DOHH2 (cell line): ENCODE data around the gene USP6NL.

ENCODE experiments used
- H3F3A ChIP-seq: fragments of 200-600 bp; sonication (generic), shearing (Covaris generic); 2 replicates; pipeline ENCODE4 v1.6.0; 2016; ENCODE audit warnings: antibody characterized with exemption, mild to moderate bottlenecking; ENCODE audit not compliant: control insufficient read depth, insufficient read depth
- H3K27ac ChIP-seq: fragments of 200-600 bp; sonication (generic); 2 replicates; pipeline ENCODE4 v1.5.1; 2014; ENCODE audit warnings: low read depth, mild to moderate bottlenecking, low read length, moderate library complexity
- H3K27me3 ChIP-seq: fragments of 200-600 bp; sonication (generic); 2 replicates; pipeline ENCODE4 v1.6.1; 2014; ENCODE audit warnings: mild to moderate bottlenecking, low read length, mixed read lengths; ENCODE audit not compliant: control insufficient read depth
- H3K36me3 ChIP-seq: fragments of 200-600 bp; sonication (generic); 2 replicates; pipeline ENCODE4 v1.6.1; 2014; ENCODE audit warnings: mild to moderate bottlenecking, low read length, moderate library complexity, mixed read lengths; ENCODE audit not compliant: control insufficient read depth
- H3K4me1 ChIP-seq: fragments of 200-600 bp; sonication (generic); 2 replicates; pipeline ENCODE4 v1.6.1; 2014; ENCODE audit warnings: mild to moderate bottlenecking, low read length, mixed read lengths; ENCODE audit not compliant: control insufficient read depth
- H3K4me2 ChIP-seq: fragments of 200-600 bp; sonication (generic); 2 replicates; pipeline ENCODE4 v1.6.0; 2014; ENCODE audit warnings: mild to moderate bottlenecking, low read length, moderate library complexity
- H3K4me3 ChIP-seq: fragments of 200-600 bp; sonication (generic); 2 replicates; pipeline ENCODE4 v1.5.1; 2014; ENCODE audit warnings: mild to moderate bottlenecking, low read length, mixed read lengths
- H3K79me2 ChIP-seq: fragments of 200-600 bp; sonication (generic); 2 replicates; pipeline ENCODE4 v1.6.1; 2014; ENCODE audit warnings: mild to moderate bottlenecking, low read length, mixed read lengths; ENCODE audit not compliant: control insufficient read depth
- H3K9me2 ChIP-seq: fragments of 200-600 bp; sonication (generic); replicated peaks from 2 replicates; pipeline ENCODE4 v1.6.1; 2014; ENCODE audit warnings: mild to moderate bottlenecking, low read length, mixed read lengths; ENCODE audit not compliant: control insufficient read depth
- H3K9me3 ChIP-seq: fragments of 200-600 bp; sonication (generic); 2 replicates; pipeline ENCODE4 v1.6.1; 2014; ENCODE audit warnings: antibody characterized with exemption, low read length, mixed read lengths; ENCODE audit not compliant: control insufficient read depth, insufficient read depth
- H4K20me1 ChIP-seq: fragments of 200-600 bp; sonication (generic); 2 replicates; pipeline ENCODE4 v1.6.0; 2014; ENCODE audit warnings: low read depth, mild to moderate bottlenecking, antibody characterized with exemption, low read length, moderate library complexity; ENCODE audit not compliant: control insufficient read depth, insufficient read depth
- CTCF ChIP-seq: fragments of 200-600 bp; sonication (generic); IDR thresholded peaks from one replicate; pipeline ENCODE4 v1.5.1; 2014; ENCODE audit warnings: antibody characterized with exemption, mild to moderate bottlenecking, low read depth, low read length; ENCODE audit not compliant: poor library complexity, severe bottlenecking
- EZH2phosphoT487 ChIP-seq: fragments of 200-600 bp; sonication (generic); IDR thresholded peaks from 2 replicates; pipeline ENCODE4 v1.6.1; 2017; ENCODE audit warnings: borderline replicate concordance, mild to moderate bottlenecking, antibody characterized with exemption, low read length, moderate library complexity, mixed read lengths

USP6NL gene

GRCh38 chr10:11609052-11609451 lies 2.4 kb downstream of the USP6NL start:
- H3K4me3 ChIP-seq, result peak overlapping the region; percentile 82
- H3F3A ChIP-seq, result peaks cover 37% of the 10 kb centered on the region

GRCh38 chr10:11608159-11609013 lies 3.1 kb downstream of the USP6NL start:
- Histone ChIP-seq H3K27ac (peak overlapping the region; percentile 72), H3K4me2 (peak overlapping the region; percentile 99), H4K20me1 (peaks cover 10% of the 10 kb centered on the region; the same call in 1 of the 2 replicates), H3K4me1 (peaks cover 75% of the 10 kb centered on the region), H3K9me3 (no peaks in the 10 kb centered on the region), H3K79me2 (peaks cover 86% of the 10 kb centered on the region), H3F3A (peaks cover 37% of the 10 kb centered on the region), H3K27me3 (no peaks in the 10 kb centered on the region), H3K36me3 (peaks cover 33% of the 10 kb centered on the region), H3K4me3 (peak overlapping the region; percentile 82), H3K9me2 (no peaks in the 10 kb centered on the region)
- TF ChIP-seq EZH2phosphoT487 (no peak), CTCF (no peak)

More at GRCh38 chr10:11609052-11609451, 2.4 kb downstream of the USP6NL start:
- H4K20me1 ChIP-seq, result peaks cover 5% of the 10 kb centered on the region; the same call in 1 of the 2 replicates
- H3K36me3 ChIP-seq, result peaks cover 28% of the 10 kb centered on the region
- H3K27ac ChIP-seq, result peak overlapping the region; percentile 72
- H3K4me2 ChIP-seq, result peak overlapping the region; percentile 99
- peaks cover 79% of the 10 kb centered on the region for H3K79me2 ChIP-seq
- peaks cover 68% of the 10 kb centered on the region for H3K4me1 ChIP-seq
- H3K9me2 ChIP-seq, result no peaks in the 10 kb centered on the region
- H3K9me3 ChIP-seq, result no peaks in the 10 kb centered on the region
- TF ChIP-seq CTCF (no peak), EZH2phosphoT487 (no peak)
- H3K27me3 ChIP-seq, result no peaks in the 10 kb centered on the region

GRCh38 chr10:11605807-11606408 lies 5.5 kb downstream of the USP6NL start:
- H3K36me3 ChIP-seq, result peaks cover 45% of the 10 kb centered on the region
- peaks cover 87% of the 10 kb centered on the region for H3K4me1 ChIP-seq
- peaks cover 28% of the 10 kb centered on the region for H3F3A ChIP-seq
- H3K27ac ChIP-seq, result peak overlapping the region; percentile 72
- H3K27me3 ChIP-seq, result no peaks in the 10 kb centered on the region
- no peaks in the 10 kb centered on the region for H3K9me2 ChIP-seq
- no peaks in the 10 kb centered on the region for H3K9me3 ChIP-seq
- H3K79me2 ChIP-seq, result peaks cover 100% of the 10 kb centered on the region
- peak overlapping the region; percentile 60 for H3K4me3 ChIP-seq
- H4K20me1 ChIP-seq, result peaks cover 18% of the 10 kb centered on the region
- TF ChIP-seq CTCF (no peak), EZH2phosphoT487 (no peak)
- peak overlapping the region; percentile 99 for H3K4me2 ChIP-seq
